ENCODE results near the gene GPD1. TPM values are rescaled to one million over a fixed set of nuclear protein-coding genes. Genes with fewer than 3 reads are reported as not detected.
A peak's percentile ranks its signal among the peaks of the same experiment; 100 is the strongest.

The GPD1 gene
- total RNA-seq, 1 donor from 2014 or later, result not detected

DNA sequence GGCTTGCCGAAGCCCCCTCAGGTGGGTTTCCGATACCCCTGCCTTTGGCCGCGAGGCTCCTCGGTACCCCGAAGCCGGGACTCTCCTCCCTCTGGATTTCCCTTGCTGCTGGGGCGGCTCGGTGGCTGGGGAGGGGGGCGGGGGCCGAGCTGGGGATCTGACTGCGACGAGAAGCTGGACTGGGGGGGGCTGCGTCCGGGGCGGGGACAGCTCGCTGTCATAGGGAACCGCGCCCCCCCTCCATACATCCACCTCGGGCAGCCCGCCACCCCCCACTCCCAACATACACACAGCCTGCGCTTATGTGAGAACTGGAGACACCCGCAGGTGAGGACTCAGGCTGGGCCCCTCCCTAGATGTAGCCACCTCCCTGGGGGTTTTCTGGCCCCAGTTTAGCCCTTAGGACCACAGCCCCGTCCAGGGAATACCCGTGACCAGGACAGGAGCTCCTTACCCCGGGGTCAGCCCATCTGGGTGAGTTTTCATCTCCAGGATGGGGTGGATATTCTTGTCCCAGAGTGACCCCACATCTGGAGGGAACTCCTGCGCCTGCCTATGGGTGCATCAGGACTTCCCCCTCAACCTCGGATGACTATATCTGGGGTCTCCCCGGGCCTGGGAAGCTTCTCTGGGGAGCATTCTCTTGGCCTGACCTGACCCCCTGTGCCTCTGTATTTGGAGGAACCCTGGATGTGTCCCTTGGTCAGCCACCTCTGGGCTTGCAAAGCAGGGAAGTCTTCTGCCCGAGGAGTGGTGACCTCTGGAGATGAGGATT lies 45.7 kb upstream of the GPD1 start:
- DNase-seq (ENCODE audit: low spot score), result peak; percentile 70
- H3K9me3 Mint-ChIP-seq (ENCODE audit: low read depth), result no peaks in the 10 kb centered on the region
- peak overlapping the region; percentile 55 for H3K4me3 Mint-ChIP-seq (ENCODE audit: unreplicated experiment)
- TF ChIP-seq, protein P1, sequence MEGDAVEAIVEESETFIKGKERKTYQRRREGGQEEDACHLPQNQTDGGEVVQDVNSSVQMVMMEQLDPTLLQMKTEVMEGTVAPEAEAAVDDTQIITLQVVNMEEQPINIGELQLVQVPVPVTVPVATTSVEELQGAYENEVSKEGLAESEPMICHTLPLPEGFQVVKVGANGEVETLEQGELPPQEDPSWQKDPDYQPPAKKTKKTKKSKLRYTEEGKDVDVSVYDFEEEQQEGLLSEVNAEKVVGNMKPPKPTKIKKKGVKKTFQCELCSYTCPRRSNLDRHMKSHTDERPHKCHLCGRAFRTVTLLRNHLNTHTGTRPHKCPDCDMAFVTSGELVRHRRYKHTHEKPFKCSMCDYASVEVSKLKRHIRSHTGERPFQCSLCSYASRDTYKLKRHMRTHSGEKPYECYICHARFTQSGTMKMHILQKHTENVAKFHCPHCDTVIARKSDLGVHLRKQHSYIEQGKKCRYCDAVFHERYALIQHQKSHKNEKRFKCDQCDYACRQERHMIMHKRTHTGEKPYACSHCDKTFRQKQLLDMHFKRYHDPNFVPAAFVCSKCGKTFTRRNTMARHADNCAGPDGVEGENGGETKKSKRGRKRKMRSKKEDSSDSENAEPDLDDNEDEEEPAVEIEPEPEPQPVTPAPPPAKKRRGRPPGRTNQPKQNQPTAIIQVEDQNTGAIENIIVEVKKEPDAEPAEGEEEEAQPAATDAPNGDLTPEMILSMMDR (IDR thresholded peaks at IDR 0.05), result no peak
- no peak overlapping the region for H3K27ac Mint-ChIP-seq (ENCODE audit: unreplicated experiment)
- H3K36me3 Mint-ChIP-seq (ENCODE audit: low read depth), result peaks cover 1% of the 10 kb centered on the region
- H3K4me1 Mint-ChIP-seq (ENCODE audit: low read depth), result peaks cover 14% of the 10 kb centered on the region
- H3K27me3 Mint-ChIP-seq (ENCODE audit: low read depth), result peaks cover 14% of the 10 kb centered on the region

GRCh38 chr12:50058743-50059312 lies 45.0 kb upstream of the GPD1 start:
- Mint-ChIP-seq H3K27ac (ENCODE audit: unreplicated experiment) (no peak overlapping the region), H3K36me3 (ENCODE audit: low read depth) (peaks cover 1% of the 10 kb centered on the region), H3K9me3 (ENCODE audit: low read depth) (no peaks in the 10 kb centered on the region), H3K27me3 (ENCODE audit: low read depth) (peaks cover 11% of the 10 kb centered on the region), H3K4me3 (ENCODE audit: unreplicated experiment) (peak overlapping the region; percentile 28), H3K4me1 (ENCODE audit: low read depth) (peaks cover 14% of the 10 kb centered on the region)
- TF ChIP-seq, protein P1 (IDR thresholded peaks at IDR 0.05), result no peak
- DNase-seq (ENCODE audit: low spot score), result peak; percentile 77

- DNase-seq (ENCODE audit: low spot score), result no peak
- Mint-ChIP-seq H3K27me3 (ENCODE audit: low read depth) (peaks cover 10% of the 10 kb centered on the region), H3K27ac (ENCODE audit: unreplicated experiment) (no peak overlapping the region)
Observed at GRCh38 chr12:50059440-50060119, 44.2 kb upstream of the GPD1 start.

DNA sequence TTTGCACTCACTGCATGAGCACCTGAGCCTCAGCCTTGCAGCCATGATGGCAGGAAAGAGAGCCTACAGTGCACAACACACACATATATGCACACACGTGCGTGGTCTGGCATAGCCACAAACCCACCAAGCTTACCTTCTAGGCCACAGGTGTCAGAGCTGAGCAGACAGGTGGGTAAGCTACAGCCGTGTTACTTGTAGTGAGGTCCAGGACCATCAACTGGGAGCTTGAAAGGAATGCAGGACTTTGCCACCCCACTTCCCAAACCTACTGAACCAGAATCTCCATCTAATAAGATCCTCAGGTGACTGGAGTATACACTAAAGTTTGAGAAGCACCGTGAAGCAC lies 43.7 kb upstream of the GPD1 start:
- H3K27ac Mint-ChIP-seq (ENCODE audit: unreplicated experiment), result no peak overlapping the region
- H3K4me1 Mint-ChIP-seq (ENCODE audit: low read depth), result peaks cover 19% of the 10 kb centered on the region
- TF ChIP-seq, protein P1 (IDR thresholded peaks at IDR 0.05), result no peak
- H3K27me3 Mint-ChIP-seq (ENCODE audit: low read depth), result peaks cover 10% of the 10 kb centered on the region
- no peak for DNase-seq (ENCODE audit: low spot score)
- H3K36me3 Mint-ChIP-seq (ENCODE audit: low read depth), result peaks cover 1% of the 10 kb centered on the region
- no peak overlapping the region for H3K4me3 Mint-ChIP-seq (ENCODE audit: unreplicated experiment)
- no peaks in the 10 kb centered on the region for H3K9me3 Mint-ChIP-seq (ENCODE audit: low read depth)

More at GRCh38 chr12:50059440-50060119, 44.2 kb upstream of the GPD1 start:
- TF ChIP-seq, protein P1 (IDR thresholded peaks at IDR 0.05), result no peak
- no peaks in the 10 kb centered on the region for H3K9me3 Mint-ChIP-seq (ENCODE audit: low read depth)
- peaks cover 18% of the 10 kb centered on the region for H3K4me1 Mint-ChIP-seq (ENCODE audit: low read depth)
- H3K4me3 Mint-ChIP-seq (ENCODE audit: unreplicated experiment), result no peak overlapping the region
- H3K36me3 Mint-ChIP-seq (ENCODE audit: low read depth), result peaks cover 1% of the 10 kb centered on the region

DNA sequence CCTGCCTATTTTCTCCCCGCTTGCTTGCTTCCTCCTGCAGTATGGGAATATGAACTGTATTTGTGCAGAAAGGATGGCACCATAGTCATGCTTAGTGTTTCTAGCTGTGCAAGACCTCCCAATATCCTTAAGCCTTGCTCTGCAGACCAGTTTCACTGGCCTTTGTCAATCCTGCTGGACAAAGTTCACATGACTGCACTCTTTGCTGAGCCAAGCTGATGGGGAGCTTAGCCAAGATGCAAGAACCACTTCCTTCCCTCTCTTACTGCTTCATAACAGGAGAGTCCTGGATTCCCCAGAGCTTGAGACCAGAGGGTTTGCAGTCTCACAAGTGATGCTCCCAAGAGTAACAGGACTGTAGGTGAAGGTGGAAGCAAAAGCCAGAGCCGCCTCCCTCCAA lies 42.6 kb upstream of the GPD1 start:
- H3K4me3 Mint-ChIP-seq (ENCODE audit: unreplicated experiment), result no peak overlapping the region
- DNase-seq (ENCODE audit: low spot score), result no peak
- H3K9me3 Mint-ChIP-seq (ENCODE audit: low read depth), result no peaks in the 10 kb centered on the region
- peaks cover 1% of the 10 kb centered on the region for H3K36me3 Mint-ChIP-seq (ENCODE audit: low read depth)
- peaks cover 5% of the 10 kb centered on the region for H3K27me3 Mint-ChIP-seq (ENCODE audit: low read depth)
- H3K27ac Mint-ChIP-seq (ENCODE audit: unreplicated experiment), result no peak overlapping the region
- TF ChIP-seq, protein P1 (IDR thresholded peaks at IDR 0.05), result no peak
- peaks cover 13% of the 10 kb centered on the region for H3K4me1 Mint-ChIP-seq (ENCODE audit: low read depth)

Data from chondrocyte (in vitro differentiated cells).